HepG2 (cell line): ENCODE measurements around the gene PAQR7. TPM values are rescaled to one million over a fixed set of nuclear protein-coding genes. Genes with fewer than 3 reads are reported as not detected.

Experiments used
- ATF3 ChIP-seq: sonication (generic); formaldehyde crosslinking; IDR thresholded peaks from 2 replicates; pipeline ENCODE4 v1.4.0; 2020; ENCODE audit warnings: missing genetic modification reagents
- CHD2 ChIP-seq: IDR thresholded peaks from 2 replicates; pipeline ENCODE4 v1.6.1; 2011; ENCODE audit warnings: low read depth, low read length, improper control_type of control experiment
- CREB1 ChIP-seq, 2 experiments: fragments of 450-650 bp in 1 of 2; IDR thresholded peaks; 2 replicates each; pipeline ENCODE4 v1.6.1; 2016 to 2017; ENCODE audit warnings: control low read depth in 1 of 2, mild to moderate bottlenecking in 1 of 2, missing compliant biosample characterization in 1 of 2, missing genetic modification characterization in 1 of 2
- CREB3 ChIP-seq: sonication (generic); formaldehyde crosslinking; IDR thresholded peaks from 2 replicates; pipeline ENCODE4 v1.5.0; 2020; ENCODE audit warnings: missing genetic modification reagents
- GMEB2 ChIP-seq: IDR thresholded peaks from 2 replicates; pipeline ENCODE4 v1.6.1; 2016; ENCODE audit warnings: missing biosample characterization, missing genetic modification reagents, low read depth
- HDAC1 ChIP-seq: sonication (generic); formaldehyde crosslinking; IDR thresholded peaks from 2 replicates; pipeline ENCODE4 v1.5.1; 2020; ENCODE audit warnings: mild to moderate bottlenecking, missing genetic modification reagents
- HDAC6 ChIP-seq: fragments of 200-600 bp; sonication (generic); IDR thresholded peaks from 2 replicates; pipeline ENCODE4 v1.7.0; 2017; ENCODE audit warnings: mild to moderate bottlenecking, antibody characterized with exemption, low read length, low read depth
- HOXA3 ChIP-seq: sonication (generic); formaldehyde crosslinking; IDR thresholded peaks from 2 replicates; pipeline ENCODE4 v1.5.0; 2020; ENCODE audit warnings: missing genetic modification reagents
- MYC ChIP-seq: sonication (generic); formaldehyde crosslinking; IDR thresholded peaks from 2 replicates; pipeline ENCODE4 v1.9.0; 2021; ENCODE audit warnings: missing genetic modification reagents, borderline replicate concordance
- NFIC ChIP-seq: IDR thresholded peaks from 2 replicates; pipeline ENCODE4 v1.6.1; 2012; ENCODE audit warnings: mild to moderate bottlenecking, low read length, inconsistent platforms
- NR1H2 ChIP-seq: sonication (generic); formaldehyde crosslinking; IDR thresholded peaks from 2 replicates; pipeline ENCODE4 v1.8.1; 2022; ENCODE audit warnings: low read depth, missing genetic modification reagents, borderline replicate concordance
- RNF219 ChIP-seq: sonication (generic); formaldehyde crosslinking; IDR thresholded peaks from 2 replicates; pipeline ENCODE4 v1.5.0; 2020; ENCODE audit warnings: mild to moderate bottlenecking, missing genetic modification reagents
- SIX1 ChIP-seq: sonication (generic); formaldehyde crosslinking; IDR thresholded peaks from 2 replicates; pipeline ENCODE4 v1.4.0; 2020; ENCODE audit warnings: missing genetic modification reagents, borderline replicate concordance
- SP2 ChIP-seq: sonication (generic); formaldehyde crosslinking; IDR thresholded peaks from 2 replicates; pipeline ENCODE4 v1.5.1; 2020; ENCODE audit warnings: mild to moderate bottlenecking, missing genetic modification reagents
- SRF ChIP-seq: IDR thresholded peaks from 2 replicates; pipeline ENCODE4 v1.6.1; 2011; ENCODE audit warnings: mild to moderate bottlenecking, low read depth, low read length, moderate library complexity
- ZFP36L2 ChIP-seq: sonication (generic); formaldehyde crosslinking; IDR thresholded peaks from 2 replicates; pipeline ENCODE4 v1.4.0; 2020; ENCODE audit warnings: missing genetic modification reagents
- ZNF207 ChIP-seq: fragments of 450-650 bp; IDR thresholded peaks from 2 replicates; pipeline ENCODE4 v1.6.1; 2016; ENCODE audit warnings: antibody characterized with exemption, borderline replicate concordance
- ZNF607 ChIP-seq: sonication (generic); formaldehyde crosslinking; IDR thresholded peaks from 2 replicates; pipeline ENCODE4 v1.5.1; 2020; ENCODE audit warnings: missing genetic modification reagents, mild to moderate bottlenecking, borderline replicate concordance
- ZNF629 ChIP-seq: sonication (generic); formaldehyde crosslinking; conservative IDR thresholded peaks from 2 replicates; pipeline ENCODE4 v1.5.0; 2020; ENCODE audit warnings: missing genetic modification reagents
- ZNF740 ChIP-seq: sonication (generic); formaldehyde crosslinking; IDR thresholded peaks from 2 replicates; pipeline ENCODE4 v1.4.0; 2020; ENCODE audit warnings: missing genetic modification reagents
- ZNF749 ChIP-seq: sonication (generic); formaldehyde crosslinking; IDR thresholded peaks from 2 replicates; pipeline ENCODE4 v1.8.0; 2022; ENCODE audit warnings: mild to moderate bottlenecking, missing genetic modification reagents, moderate library complexity, borderline replicate concordance
- ZNF839 ChIP-seq: sonication (generic); formaldehyde crosslinking; IDR thresholded peaks from 2 replicates; pipeline ENCODE4 v1.4.0; 2020; ENCODE audit warnings: missing genetic modification reagents, mild to moderate bottlenecking, borderline replicate concordance
- ZSCAN21 ChIP-seq: sonication (generic); formaldehyde crosslinking; IDR thresholded peaks from 2 replicates; pipeline ENCODE4 v1.8.0; 2022; ENCODE audit warnings: mild to moderate bottlenecking, missing genetic modification reagents, moderate library complexity, borderline replicate concordance
- polyA plus RNA-seq, 8 experiments: library from polyadenylated mRNA; depleted of rRNA in 3 of 8; stranded (reverse) in 7 of 8; unstranded in 1 of 8; fragments of >200 nt; fragmentation: Illumina TruSeq in 4 of 8; extraction: Trizol in 4 of 8; gene quantifications; 2 replicates each; pipeline versions ENCODE4 v1.2.1 to v1.2.3, GENCODE V29; 2011 to 2016; ENCODE audit warnings: low read depth in 4 of 8, missing spikeins in 1 of 8, mixed read lengths in 1 of 8; ENCODE audit not compliant: insufficient read depth in 1 of 8
- total RNA-seq, 5 experiments: library from RNA; depleted of rRNA; stranded (reverse); fragments of >200 nt; fragmentation: Illumina TruSeq; extraction: Trizol; gene quantifications; 2 replicates each; pipeline ENCODE4 v1.2.3, GENCODE V29; 2016; ENCODE audit warnings: low read depth in 1 of 5

PAQR7 gene
- total and polyA plus RNA-seq, 2 of the 13 experiments (the other 11 are each of a cell fraction or from before 2014, with no cell fraction given) = 13.2 to 16.6 TPM

GRCh38 chr1:25904943-25905679 lies 29.6 kb upstream of the PAQR7 start (continued):
- TF ChIP-seq RNF219 (CRISPR knock-in tag) = no peak
- TF ChIP-seq GMEB2 = no peak
- TF ChIP-seq CHD2 = no peak
- no peak for TF ChIP-seq ZNF629 (CRISPR knock-in tag)
- TF ChIP-seq ATF3 = no peak
- TF ChIP-seq CREB3 (CRISPR knock-in tag) = no peak
- TF ChIP-seq MYC (CRISPR knock-in tag) = no peak
- TF ChIP-seq ZNF749 (CRISPR knock-in tag) = no peak
- no peak for TF ChIP-seq SIX1 (CRISPR knock-in tag)
- no peak for TF ChIP-seq CREB1 (IDR thresholded peaks at IDR 0.05)
- TF ChIP-seq CREB1 (CRISPR knock-in tag; IDR thresholded peaks at IDR 0.05) = peak; percentile 43; the same call in 1 of the 2 replicates
- TF ChIP-seq ZNF207 = no peak
- TF ChIP-seq HDAC1 (CRISPR knock-in tag) = peak; percentile 6; the same call in 1 of the 2 replicates
- no peak for TF ChIP-seq ZSCAN21 (CRISPR knock-in tag)
- TF ChIP-seq SP2 = no peak
- TF ChIP-seq ZFP36L2 (CRISPR knock-in tag) = no peak
- TF ChIP-seq NR1H2 (CRISPR knock-in tag) = no peak
- no peak for TF ChIP-seq NFIC
- no peak for TF ChIP-seq ZNF839 (CRISPR knock-in tag)
- no peak for TF ChIP-seq SRF
- TF ChIP-seq HDAC6 = no peak
- TF ChIP-seq ZNF740 (CRISPR knock-in tag) = no peak
- TF ChIP-seq ZNF607 (CRISPR knock-in tag) = no peak
- TF ChIP-seq HOXA3 (CRISPR knock-in tag) = no peak
